ENCODE measurements around the gene RMDN2.
"Not testable (repeated sequence)": the region's sequence is repeated elsewhere in the genome, so short reads cannot be mapped to it uniquely, and the experiment has no call there.

The RMDN2 gene

DNA sequence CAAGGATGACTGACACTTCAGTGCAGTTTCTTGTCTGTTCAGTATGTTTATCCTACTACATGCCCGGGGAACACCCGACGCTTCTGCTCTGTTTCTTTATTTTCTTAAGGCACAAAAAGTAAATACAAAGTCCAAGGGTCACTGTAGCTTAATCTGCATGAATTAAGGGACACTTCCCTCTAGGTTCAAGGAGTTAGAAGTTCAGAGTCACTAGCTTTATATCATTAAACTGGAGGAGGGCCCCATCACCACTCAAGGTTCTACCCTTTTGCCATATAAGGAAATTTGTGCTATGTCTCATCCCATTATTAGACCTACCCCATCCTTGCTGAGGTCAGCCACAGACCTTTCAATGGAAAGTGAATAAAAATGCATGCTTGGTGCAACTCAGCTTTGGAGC, 27.6 kb upstream of the RMDN2 start:
- no peak for DNase-seq (ENCODE audit: low read depth in 2 of 2)

DNA sequence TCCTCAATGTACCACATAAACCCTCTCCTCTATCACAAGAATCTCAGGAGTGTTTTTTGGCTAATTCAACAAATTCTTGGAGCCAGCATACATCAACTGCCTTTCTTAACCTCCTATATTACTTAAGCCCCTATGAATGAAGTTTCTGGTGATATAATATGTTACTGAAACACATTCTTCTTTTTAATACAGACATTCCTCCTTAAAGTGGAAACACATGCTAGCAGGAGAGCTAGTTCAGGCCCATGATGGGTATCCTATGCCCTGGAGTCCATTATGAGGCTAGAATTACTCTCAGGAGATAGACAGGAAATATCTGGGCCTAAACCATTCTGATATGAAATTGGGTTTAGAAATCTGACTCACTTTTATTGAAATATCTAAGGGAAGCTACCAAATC, 26.6 kb upstream of the RMDN2 start:
- peak; percentile 72 to 76 for DNase-seq (ENCODE audit: low read depth in 2 of 2)

DNA sequence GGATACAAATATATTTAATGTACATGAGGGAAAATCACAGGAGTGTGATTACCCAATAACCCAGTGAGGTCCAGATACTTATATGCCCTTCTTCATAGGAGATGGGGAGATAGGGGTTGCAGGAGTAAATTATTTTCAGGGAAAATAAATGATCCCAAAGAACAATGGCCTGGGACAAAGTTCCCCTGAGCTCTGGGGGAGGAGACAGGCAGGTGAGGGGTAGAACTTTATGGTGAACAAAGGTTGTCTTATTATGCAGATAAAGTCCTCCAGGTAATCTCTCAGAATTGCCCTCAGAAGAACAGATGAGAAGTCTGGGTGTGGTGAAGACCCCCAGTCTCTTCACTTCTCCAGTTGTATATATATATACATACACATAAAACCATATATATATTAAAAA, 22.1 kb upstream of the RMDN2 start:
- no peak for DNase-seq (ENCODE audit: low read depth in 2 of 2)

DNA sequence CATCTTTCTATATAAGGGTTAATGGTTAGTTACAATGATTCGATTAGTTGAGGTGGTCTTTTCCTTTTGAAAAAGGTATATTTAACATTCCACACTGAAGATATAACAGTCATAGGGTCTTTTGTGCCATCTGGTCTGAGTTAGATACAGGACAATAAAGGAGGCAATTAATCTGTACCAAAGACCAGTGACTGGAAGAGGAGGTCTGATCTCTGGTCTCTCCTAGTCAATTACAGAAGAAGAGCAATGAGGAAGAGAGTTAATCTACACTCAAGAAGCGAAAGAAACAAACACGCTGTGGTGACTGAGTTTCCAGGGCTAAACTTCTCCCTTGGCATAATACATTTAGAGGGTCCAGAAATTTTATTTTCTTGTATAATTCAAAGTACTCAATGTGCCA, 20.7 kb upstream of the RMDN2 start:
- DNase-seq (ENCODE audit: low read depth in 2 of 2), result no peak

DNA sequence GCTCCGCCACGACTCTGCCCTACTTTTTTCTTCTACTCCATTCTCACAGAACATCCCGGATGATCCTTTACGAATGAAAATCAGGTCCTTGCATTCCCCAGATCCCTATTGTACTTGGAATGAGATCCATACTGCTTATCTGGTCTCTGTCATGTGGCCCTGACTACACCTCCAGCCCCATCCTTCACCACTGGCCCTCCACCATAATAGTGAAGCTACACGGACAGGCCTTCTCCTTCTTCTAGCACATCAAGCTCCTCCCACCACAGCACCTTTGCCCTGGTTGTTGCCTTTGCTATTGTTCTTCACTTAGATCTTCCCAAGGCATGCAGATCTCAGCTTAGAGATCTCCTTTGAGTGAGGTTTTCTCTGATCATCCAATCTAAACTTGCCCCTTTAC, 20.1 kb upstream of the RMDN2 start:
- no peak for DNase-seq (ENCODE audit: low read depth in 2 of 2)

DNA sequence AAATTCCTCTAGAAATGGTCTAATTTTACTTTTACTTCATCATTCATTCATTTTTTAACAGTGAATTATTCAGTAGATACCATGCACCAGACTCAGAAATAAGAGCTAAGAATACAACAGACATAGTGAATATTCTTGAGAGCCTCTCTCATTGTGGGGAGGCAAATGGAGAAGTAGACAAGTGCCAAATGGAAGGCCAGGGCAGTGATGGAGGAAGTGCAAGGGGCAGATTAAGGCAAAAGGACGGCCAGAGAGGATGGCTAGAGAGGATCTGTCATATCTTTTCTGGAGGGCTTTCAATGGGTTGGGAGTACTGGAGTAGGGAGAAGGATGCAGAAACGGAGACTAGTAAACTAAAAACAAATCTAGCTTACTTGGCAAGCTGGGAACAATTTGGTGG, 19.0 kb upstream of the RMDN2 start:
- no peak for DNase-seq (ENCODE audit: low read depth in 2 of 2)

DNA sequence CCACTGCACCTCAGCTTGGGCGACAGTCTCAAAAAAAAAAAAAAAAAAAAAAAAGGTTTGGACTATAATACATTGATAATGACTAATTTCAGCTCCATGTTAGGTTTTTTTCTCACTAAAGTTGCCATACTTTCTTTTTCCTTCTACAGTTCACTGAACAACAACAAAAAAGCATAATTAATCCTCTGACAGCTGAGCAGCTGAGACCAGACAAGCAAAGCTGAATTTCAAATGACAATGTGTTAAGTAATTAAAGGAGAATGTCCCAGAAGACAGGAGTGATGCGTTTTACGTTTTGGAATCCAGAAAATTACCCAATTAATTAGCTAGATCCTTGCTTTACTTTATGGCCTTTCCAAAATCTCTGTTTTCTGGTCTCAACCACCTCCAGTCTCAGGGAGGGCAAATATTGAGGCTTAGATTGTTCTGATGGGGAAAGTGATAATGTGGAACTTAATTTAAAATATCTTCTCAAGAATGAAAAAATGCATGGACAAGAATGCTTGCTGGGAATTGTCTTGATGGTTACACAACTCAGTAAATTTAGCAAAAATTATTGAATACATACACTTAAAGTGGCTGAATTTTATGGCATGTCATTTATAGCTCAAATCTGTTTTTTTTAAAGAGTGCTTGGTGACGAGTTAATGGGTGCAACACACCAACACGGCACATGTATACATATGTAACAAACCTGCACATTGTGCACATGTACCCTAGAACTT, 17.4 kb upstream of the RMDN2 start:
- DNase-seq (ENCODE audit: low read depth in 2 of 2), result peak in 1 of 2 experiments; percentile 28

DNA sequence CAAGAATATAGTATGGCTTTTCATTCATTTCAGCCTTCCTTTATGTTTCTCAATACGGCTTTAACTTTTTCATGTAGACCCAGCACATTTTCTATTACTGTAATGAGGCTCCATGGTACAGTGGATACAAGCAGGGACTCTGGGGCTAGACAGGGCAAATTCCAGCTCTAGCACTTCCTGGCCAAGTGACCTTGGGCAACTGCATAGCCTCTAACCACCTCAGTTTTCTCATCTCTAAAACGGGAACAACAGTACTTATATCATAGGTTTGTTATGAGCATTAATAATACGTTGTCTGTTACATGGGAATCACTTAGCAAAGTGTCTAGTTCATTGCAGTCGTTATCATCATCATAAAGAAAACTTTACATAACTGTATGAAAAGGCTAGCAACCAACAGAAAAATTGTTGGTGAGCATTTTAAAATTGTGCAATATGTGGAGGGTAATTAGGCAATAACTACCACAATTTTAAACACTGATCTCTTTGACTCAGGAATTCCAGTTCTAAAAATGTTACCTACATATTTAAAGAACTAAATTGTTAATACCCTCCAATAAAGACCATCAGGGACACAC, 13.7 kb upstream of the RMDN2 start:
- DNase-seq (ENCODE audit: low read depth in 2 of 2), result no peak

DNA sequence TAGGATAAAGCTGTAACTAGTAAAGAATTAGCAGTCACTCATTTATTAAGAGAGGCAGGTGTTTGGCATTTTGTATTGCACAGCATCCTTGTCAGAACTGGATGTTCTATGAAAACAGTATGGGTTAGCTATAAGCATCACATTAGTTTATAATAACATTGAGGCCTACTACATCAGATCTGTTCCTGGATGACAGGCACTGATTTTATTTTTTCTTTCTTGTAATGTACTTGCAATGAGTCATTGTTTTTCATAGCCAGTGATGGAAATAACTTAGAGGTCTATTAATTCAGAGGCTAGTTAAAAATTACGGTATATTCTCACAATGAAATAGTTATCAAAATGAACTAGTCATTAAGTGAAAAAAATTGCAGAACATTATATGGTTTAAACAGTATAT, 13.0 kb upstream of the RMDN2 start:
- DNase-seq (ENCODE audit: low read depth in 2 of 2), result peak in 1 of 2 experiments; percentile 20

DNA sequence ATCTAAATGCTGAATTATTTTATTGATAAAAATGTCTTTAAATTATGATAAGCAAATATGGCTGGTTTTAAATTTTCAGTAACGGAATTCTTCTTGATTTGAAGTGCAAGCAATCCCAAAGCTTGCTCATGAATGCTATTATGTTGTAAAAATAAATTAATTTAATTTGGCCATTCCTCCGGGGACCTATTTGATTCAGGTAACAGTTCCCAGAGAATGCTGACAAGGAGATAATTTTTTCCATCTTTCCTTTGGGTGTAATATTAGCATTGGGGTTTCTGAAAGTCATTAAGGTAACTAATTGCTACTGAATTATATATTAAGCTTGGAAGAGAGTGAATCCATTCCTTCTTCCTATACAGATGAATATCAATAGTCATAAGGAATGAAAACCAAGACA, 12.5 kb upstream of the RMDN2 start:
- no peak for DNase-seq (ENCODE audit: low read depth in 2 of 2)

DNA sequence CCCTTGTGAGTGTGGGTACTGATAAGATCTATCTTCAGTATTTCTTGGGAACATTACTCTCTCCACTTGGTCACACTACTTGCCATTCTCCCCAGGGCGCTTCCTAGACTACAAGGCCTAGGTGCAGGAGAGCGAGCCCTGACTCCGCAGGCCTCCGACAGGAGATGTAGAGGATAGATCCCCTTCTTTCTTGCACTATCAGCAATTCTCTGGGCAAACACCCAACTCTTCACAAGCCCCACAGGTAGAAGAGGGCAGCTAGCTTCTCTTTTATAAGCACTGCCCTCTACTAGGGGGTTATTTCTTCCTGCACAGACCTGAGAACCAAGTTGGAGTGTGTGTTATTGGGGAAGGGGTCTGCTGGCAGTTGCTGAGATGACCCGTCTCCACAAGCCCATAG, 10.7 kb upstream of the RMDN2 start:
- no peak for DNase-seq (ENCODE audit: low read depth in 2 of 2)

DNA sequence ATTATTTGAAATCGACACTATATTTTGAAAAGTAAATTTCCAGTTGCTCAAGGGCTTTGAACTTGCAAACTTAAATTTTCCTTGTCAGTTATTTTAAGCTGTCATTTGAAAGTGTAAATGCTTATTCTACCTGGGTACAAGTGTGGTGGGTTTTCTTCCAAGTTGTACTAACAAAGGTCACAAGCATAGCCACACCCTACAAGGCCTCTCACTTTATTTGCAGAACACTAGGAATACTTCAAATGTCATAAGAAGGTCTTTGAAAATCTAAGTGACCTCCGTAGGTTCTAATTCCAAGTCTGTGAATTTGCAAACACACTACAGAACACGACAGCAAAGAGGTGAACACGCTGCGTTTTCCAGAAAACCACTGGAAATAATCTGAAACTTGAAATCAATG, 9.3 kb upstream of the RMDN2 start:
- no peak for DNase-seq (ENCODE audit: low read depth in 2 of 2)

DNA sequence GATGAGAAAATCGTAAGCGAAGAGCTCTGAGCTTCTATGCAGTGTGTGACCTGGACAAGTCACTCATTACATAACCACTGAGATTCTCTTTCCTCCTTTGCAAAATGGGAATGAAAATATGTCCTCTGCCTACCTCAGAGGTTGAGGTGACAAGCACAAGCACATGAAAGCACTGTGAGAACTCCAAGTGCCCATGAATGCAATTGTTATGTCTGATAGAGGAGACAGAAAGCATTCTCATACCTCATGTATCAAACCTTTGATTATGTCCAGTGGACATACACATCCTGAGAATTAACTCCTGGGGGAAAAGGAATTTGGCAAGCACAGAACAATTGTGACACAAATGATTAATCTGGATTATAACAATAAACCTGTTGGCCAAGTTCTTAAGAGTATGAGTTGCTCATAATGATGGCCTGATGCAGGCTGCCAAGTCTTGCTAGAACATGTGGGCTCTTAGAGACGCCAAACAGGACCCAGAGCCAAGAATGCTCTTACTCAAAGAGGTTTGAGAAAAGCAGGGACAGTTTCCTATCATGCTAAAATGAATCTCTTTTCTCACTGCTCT, 8.5 kb upstream of the RMDN2 start:
- DNase-seq (ENCODE audit: low read depth in 2 of 2), result peak; percentile 80 to 84

DNA sequence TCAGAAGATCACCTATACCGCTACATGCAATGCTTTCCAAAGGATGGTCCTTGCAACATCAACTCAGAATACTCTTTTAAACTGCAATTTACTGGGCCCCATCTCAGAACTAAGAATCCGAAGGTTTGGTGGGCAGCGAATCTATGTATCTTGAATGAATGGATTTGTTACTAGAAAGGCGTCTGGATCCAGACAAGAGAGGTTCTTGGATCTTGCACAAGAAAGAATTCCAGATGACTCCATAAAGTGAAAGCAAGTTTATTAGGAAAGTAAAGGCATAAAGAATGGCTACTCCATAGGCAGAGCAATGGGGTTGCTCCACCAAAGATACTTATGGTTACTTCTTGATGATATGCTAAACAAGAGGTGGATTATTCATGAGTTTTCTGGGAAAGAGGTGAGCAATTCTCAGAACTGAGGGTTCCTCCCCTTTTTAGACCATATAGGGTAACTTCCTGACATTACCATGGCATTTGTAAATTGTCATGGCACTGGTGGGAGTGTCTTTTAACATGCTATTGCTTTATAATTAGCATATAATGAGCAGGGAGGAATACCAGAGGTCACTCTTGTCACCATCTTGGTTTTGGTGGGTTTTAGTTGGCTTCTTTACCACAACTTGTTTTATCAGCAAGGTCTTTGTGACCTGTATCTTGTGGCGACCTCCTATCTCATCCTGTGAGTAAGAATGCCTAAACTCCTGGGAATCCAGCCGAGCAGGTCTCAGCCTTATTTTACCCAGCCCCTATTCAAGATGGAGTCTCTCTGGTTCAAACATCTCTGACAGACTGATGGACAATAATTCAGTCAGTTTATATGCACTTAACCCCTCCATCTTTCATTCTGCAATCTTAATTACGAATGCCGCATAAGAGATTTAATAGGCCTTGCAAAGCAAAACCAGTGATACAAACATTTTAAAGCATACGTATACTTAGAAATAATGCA, 7.5 kb upstream of the RMDN2 start:
- DNase-seq (ENCODE audit: low read depth in 2 of 2), result no peak

DNA sequence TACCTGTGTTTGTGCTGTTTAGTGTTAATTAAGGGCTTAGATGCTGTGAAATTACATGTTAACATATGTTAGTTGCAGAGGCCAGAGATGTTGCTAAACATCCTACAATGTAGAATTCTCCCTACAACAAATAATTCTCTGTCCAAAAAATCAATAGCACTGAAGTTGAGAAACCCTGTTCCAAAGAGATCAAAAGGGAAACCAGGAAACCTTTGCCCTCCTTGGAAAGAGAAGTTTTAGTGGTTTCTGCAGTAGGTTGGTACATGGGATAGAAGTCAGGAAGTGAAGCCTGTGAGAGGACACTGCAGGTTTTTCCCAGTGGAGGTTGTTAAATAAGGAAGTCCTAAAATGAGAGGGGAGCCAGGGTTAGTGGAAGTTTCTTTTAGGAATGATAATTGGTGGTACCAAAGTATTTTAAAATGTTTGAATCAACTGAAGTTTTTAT, 6.3 kb upstream of the RMDN2 start:
- DNase-seq (ENCODE audit: low read depth in 2 of 2), result no peak

DNA sequence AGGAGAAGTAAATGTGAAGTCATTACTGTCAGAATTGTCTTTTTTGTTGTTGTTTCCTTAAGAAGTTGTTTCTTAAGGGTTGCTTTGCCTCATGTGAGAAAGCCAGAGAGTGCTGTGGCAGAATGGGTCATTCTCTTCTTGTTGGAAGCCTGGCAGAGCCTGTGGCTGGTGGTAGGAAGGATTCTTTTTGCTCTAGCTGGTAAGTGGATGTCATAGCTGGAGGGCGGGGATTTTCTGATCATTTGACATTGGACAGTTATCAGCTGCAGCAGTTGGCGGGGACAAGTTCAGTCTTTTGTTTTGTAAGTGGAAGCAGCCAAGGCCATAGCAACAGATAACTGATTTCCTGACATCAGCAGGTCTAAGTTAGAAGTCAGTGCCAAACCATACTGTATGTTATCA, 5.5 kb upstream of the RMDN2 start:
- DNase-seq (ENCODE audit: low read depth in 2 of 2), result no peak

DNA sequence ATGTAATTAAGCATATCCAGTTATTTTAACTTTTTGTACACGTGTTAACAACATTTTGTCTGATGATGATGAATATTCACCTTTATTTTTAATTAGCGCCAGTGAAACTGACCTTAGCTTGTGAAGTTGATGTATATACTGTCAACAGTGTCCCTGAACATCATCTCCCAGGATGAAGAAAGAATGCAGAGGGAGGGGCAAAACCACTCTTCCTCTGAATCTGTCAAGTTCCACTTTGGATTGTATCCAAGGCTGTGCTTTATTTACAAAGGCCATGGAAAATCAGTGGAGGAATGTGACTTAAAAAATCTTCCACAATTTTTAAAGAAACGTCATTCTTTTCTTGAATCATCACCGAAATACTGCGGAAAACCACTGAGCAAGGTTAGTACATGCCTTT, 4.5 kb upstream of the RMDN2 start:
- peak in 1 of 2 experiments; percentile 38 for DNase-seq (ENCODE audit: low read depth in 2 of 2)

DNA sequence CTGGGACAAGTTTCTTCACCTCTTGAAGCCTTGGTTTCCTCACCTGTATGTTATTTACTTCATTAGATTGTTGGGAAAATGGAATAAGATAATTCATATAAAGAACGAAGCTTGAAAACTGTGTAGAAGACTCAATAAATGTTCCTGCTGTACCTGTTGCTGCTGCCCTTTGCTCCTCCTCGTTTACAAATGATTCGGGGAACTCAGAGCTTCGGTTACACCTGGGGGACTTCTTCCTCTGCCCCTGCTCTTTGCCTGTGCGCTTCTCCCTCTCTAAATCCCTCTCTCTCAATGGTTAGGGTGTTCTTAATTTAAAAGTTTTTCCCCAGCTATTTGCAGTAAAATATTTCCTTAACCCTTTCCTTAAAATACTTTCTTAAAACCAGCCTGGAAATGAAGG, 3.3 kb upstream of the RMDN2 start:
- no peak for DNase-seq (ENCODE audit: low read depth in 2 of 2)

DNA sequence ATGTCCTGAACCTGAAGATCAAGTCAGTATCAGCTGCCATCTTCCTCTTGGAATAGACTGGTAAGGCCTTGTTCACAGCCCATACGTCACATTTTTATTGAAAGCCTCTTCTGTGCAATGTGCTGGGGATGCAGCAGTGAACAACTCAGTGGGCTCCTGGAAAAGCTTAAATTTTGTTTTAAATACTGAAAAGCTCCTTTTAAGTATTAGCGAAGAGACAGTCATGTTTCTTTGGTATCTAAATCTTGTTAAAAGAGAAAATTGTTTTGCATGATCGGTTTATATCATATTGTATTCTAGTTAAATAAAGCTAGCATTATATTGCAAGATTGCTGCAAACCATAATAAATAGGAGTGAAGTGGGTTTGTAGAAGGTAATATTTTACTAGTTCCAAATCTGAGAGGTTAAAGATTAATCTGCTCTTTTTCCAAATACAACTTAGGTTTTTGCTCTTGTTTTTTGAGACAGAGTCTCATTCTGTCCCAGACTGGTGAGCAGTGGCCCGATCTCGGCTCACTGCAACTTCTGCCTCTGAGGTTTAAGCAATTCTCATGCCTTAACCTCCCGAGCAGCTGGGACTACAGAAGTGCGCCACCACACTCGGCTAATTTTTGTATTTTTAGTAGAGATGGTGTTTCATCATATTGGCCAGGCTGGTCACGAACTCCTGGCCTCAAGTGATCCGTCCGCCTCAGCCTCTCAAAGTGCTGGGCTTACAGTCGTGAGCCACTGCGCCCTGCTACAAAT, 1.6 kb upstream of the RMDN2 start:
- no peak for DNase-seq (ENCODE audit: low read depth in 2 of 2)

DNA sequence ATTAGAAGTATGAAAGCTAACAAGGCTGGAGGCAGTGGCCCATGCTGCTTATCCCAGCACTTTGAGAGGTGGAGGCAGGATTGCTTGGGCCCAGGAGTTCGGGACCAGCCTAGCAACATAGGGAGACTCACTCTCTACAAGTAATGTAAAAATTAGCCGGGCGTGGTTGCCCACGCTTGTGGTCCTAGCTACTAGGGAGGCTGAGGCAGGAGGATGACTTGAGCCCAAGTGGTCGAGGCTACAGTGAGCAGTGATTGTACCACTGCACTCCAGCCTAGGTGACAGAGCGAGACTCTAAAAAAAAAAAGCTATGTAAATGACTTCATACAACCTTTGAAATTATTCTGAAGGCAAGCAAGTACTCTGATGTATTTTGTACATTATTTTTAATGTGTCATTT, 1.5 kb downstream of the RMDN2 start:
- DNase-seq (ENCODE audit: low read depth in 2 of 2), result no peak

DNA sequence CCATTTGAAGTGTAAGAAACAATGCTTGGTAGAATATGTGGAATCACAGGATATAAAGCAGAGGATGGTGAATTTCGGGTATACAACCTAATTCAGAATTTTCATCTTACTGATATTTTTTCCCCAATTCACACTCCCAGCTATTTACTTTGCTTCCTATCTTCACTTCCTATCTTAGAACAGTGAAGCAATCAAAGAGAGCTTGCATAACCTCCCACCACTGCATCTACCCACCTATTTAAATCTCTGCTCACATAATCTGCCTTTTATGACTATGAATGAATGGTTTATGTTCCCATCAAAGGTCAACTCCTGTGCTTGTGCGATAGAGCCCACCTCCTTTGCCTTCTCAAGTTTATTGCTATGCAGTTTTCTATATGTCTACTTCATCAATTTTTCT, 3.3 kb downstream of the RMDN2 start:
- DNase-seq (ENCODE audit: low read depth in 2 of 2), result no peak

DNA sequence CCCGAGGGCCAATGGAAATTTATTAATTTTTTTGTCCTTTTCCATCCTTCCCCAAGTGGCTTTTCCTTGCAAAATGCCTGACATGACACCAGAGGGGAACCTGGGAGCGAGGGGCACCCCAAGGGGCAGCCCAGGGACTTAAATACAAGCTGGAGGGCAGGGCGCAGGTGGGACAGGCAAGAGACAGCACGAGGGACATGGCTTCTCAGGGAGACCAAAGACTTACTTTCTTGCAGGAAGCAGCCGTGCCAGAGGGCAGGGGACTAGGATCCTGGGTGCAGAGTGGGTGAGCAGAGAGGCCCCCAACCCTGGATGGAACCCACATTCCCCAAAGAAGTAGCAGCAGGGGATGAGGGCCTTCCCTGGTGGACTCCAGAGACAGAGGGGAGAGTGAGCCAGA, 5.3 kb downstream of the RMDN2 start:
- not testable (repeated sequence) for DNase-seq (ENCODE audit: low read depth in 2 of 2)
